Transverse colon (tissue), 4 donors: ENCODE results near the gene RNASE3. TPM values are rescaled to one million over a fixed set of nuclear protein-coding genes. Genes with fewer than 3 reads are reported as not detected.
"Not testable (repeated sequence)": the region's sequence is repeated elsewhere in the genome, so short reads cannot be mapped to it uniquely, and the experiment has no call there.

Experiments
- DNase-seq: peaks from one replicate; pipeline ENCODE4 v3.0.0-alpha.2; 2019
- H3K27ac ChIP-seq, 4 donors: fragments of 200-600 bp; sonication (generic); 2 replicates each; pipeline ENCODE4 v1.5.1; 2016 to 2018; ENCODE audit warnings: inconsistent platforms in 4 of 4
- H3K27me3 ChIP-seq: fragments of 200-600 bp; sonication (generic); 2 replicates; pipeline ENCODE4 v1.5.1; 2017; ENCODE audit warnings: inconsistent platforms
- H3K36me3 ChIP-seq, 4 donors: fragments of 200-600 bp; sonication (generic); 2 replicates each; pipeline ENCODE4 v1.5.1; 2017 to 2019; ENCODE audit warnings: inconsistent platforms in 4 of 4
- H3K4me1 ChIP-seq, 4 donors: fragments of 200-600 bp; sonication (generic); 2 replicates each; pipeline ENCODE4 v1.5.1; 2017 to 2020; ENCODE audit warnings: inconsistent platforms in 4 of 4
- H3K4me3 ChIP-seq, 4 donors: fragments of 200-600 bp; sonication (generic); 1 replicate in 1 of 4; 2 replicates in 3 of 4; pipeline versions ENCODE4 v1.5.1 to v1.6.1; 2017 to 2019; ENCODE audit warnings: inconsistent platforms in 4 of 4
- H3K9me3 ChIP-seq, 2 donors: fragments of 200-600 bp; sonication (generic); 2 replicates each; pipeline ENCODE4 v1.5.1; 2017 to 2019; ENCODE audit warnings: inconsistent platforms in 2 of 2
- CTCF ChIP-seq, 5 experiments: fragments of 200-600 bp in 3 of 5; fragments of 450-650 bp in 2 of 5; sonication (generic) in 3 of 5; IDR thresholded peaks; 1 replicate in 2 of 5; 2 replicates in 3 of 5; pipeline ENCODE4 v1.5.1; 2016 to 2017; ENCODE audit warnings: antibody characterized with exemption in 5 of 5, inconsistent platforms in 3 of 5, mild to moderate bottlenecking in 2 of 5, moderate library complexity in 1 of 5
- EP300 ChIP-seq: sonication (generic); formaldehyde crosslinking; IDR thresholded peaks from one replicate; pipeline ENCODE4 v1.6.1; 2017; ENCODE audit warnings: antibody characterized with exemption, low read depth
- POLR2A ChIP-seq: fragments of 450-650 bp; IDR thresholded peaks from one replicate; pipeline ENCODE4 v1.6.1; 2016; ENCODE audit warnings: antibody characterized with exemption, mild to moderate bottlenecking, moderate library complexity
- POLR2AphosphoS5 ChIP-seq, 3 donors: sonication (generic); formaldehyde crosslinking; IDR thresholded peaks; one replicate each; pipeline ENCODE4 v1.6.1; 2016; ENCODE audit warnings: antibody characterized with exemption in 3 of 3
- WGBS, 2 donors: methylation state at CpG; one replicate each; pipeline ENCODE4 v1.1.5; 2018; ENCODE audit warnings: low coverage in 1 of 2; 5-methylcytosine and 5-hydroxymethylcytosine counted together
- in situ Hi-C, 4 donors: fragments of 200-750 bp; cut with MboI; loops; one replicate each; pipeline versions ENCODE4 v1.15.0 to v1.15.1; 2017; ENCODE audit warnings: low sequenced_read_pairs in 3 of 4, low pct_ligation_motif_present in 1 of 4, low pct_unique_long_range_greater_than_20kb in 1 of 4
- intact Hi-C: fragments of 100-400 bp; cut with DNase I; formaldehyde crosslinking; loops from one replicate; pipeline ENCODE4 v1.15.1; 2023; ENCODE audit warnings: low total_unique reads
- total RNA-seq, 4 donors: library from RNA; depleted of rRNA; stranded (reverse); fragments of >200 nt; gene quantifications; one replicate each; pipeline ENCODE4 v1.1.0, GENCODE V29; 2016

RNASE3 gene
- total RNA-seq, 4 donors from 2014 or later, result not detected

GRCh38 chr14:20878695-20879094, 12.5 kb upstream of the RNASE3 start:
- no peak for TF ChIP-seq CTCF (IDR thresholded peaks at IDR 0.05)
- TF ChIP-seq EP300, result no peak
- TF ChIP-seq POLR2A, result no peak
- TF ChIP-seq POLR2AphosphoS5 (IDR thresholded peaks at IDR 0.05), result no peak
- no peak for DNase-seq
- Histone ChIP-seq H3K27me3 (no peaks in the 10 kb centered on the region), H3K9me3 (no peaks in the 10 kb centered on the region), H3K4me3 (no peak overlapping the region), H3K4me1 (no peaks in the 10 kb centered on the region), H3K27ac (no peak overlapping the region), H3K36me3 (no peaks in the 10 kb centered on the region)
- intact Hi-C loops, result no loop called here
- in situ Hi-C loops, result no loop called here
- WGBS, 2 donors, result 67 to 76% methylated on average over 2 to 3 of the region's 3 CpGs

- DNase-seq, intact Hi-C loops, H3K36me3 ChIP-seq, H3K27me3 ChIP-seq, H3K4me3 ChIP-seq, H3K4me1 ChIP-seq, in situ Hi-C loops, H3K9me3 ChIP-seq, H3K27ac ChIP-seq: not testable (repeated sequence)
- WGBS, 2 donors, result 41 to 61% methylated on average over 5 of the region's 5 CpGs
Measured at GRCh38 chr14:20881229-20881628, 10.0 kb upstream of the RNASE3 start.

GRCh38 chr14:20882787-20883186, 8.4 kb upstream of the RNASE3 start:
- H3K36me3 ChIP-seq, DNase-seq, H3K27ac ChIP-seq, H3K27me3 ChIP-seq, H3K9me3 ChIP-seq, in situ Hi-C loops, intact Hi-C loops, H3K4me1 ChIP-seq, H3K4me3 ChIP-seq: not testable (repeated sequence)
- no CpG with 5 or more reads among the region's 10 CpGs for WGBS, 2 donors

- H3K9me3 ChIP-seq, H3K36me3 ChIP-seq, in situ Hi-C loops, DNase-seq, H3K4me3 ChIP-seq, H3K4me1 ChIP-seq, H3K27ac ChIP-seq, H3K27me3 ChIP-seq, intact Hi-C loops: not testable (repeated sequence)
- WGBS, 2 donors, result 79 to 80% methylated on average over 5 of the region's 5 CpGs
Measured at GRCh38 chr14:20888411-20888810, 2.8 kb upstream of the RNASE3 start.

- H3K9me3 ChIP-seq, intact Hi-C loops, in situ Hi-C loops, H3K27ac ChIP-seq, DNase-seq, H3K36me3 ChIP-seq, H3K4me1 ChIP-seq, H3K27me3 ChIP-seq, H3K4me3 ChIP-seq: not testable (repeated sequence)
- WGBS, 2 donors, result 57 to 71% methylated on average over 1 of the region's 1 CpG
Measured at GRCh38 chr14:20895322-20895721, 4.1 kb downstream of the RNASE3 start.

- H3K9me3 ChIP-seq, result no peaks in the 10 kb centered on the region
- H3K4me3 ChIP-seq, result no peak overlapping the region
- 63 to 80% methylated on average over 1 to 4 of the region's 4 CpGs for WGBS, 2 donors
- H3K27me3 ChIP-seq, result no peaks in the 10 kb centered on the region
- in situ Hi-C loops (no loop called here), intact Hi-C loops (no loop called here)
- TF ChIP-seq POLR2AphosphoS5 (IDR thresholded peaks at IDR 0.05) (no peak), EP300 (no peak), CTCF (IDR thresholded peaks at IDR 0.05) (no peak), POLR2A (no peak)
- DNase-seq, result no peak
- no peaks in the 10 kb centered on the region for H3K4me1 ChIP-seq
- H3K36me3 ChIP-seq, result no peaks in the 10 kb centered on the region
- no peak overlapping the region for H3K27ac ChIP-seq
Measured at GRCh38 chr14:20904393-20905029, 13.3 kb downstream of the RNASE3 start.
